ENCODE results near the gene RHBDD2. TPM values are rescaled to one million over a fixed set of nuclear protein-coding genes. Genes with fewer than 3 reads are reported as not detected.

The RHBDD2 gene
- total and polyA plus RNA-seq, 2 donors (not counting 3 experiments of a cell fraction or from before 2014, with no cell fraction given): 36.7 to 99.2 TPM

DNA sequence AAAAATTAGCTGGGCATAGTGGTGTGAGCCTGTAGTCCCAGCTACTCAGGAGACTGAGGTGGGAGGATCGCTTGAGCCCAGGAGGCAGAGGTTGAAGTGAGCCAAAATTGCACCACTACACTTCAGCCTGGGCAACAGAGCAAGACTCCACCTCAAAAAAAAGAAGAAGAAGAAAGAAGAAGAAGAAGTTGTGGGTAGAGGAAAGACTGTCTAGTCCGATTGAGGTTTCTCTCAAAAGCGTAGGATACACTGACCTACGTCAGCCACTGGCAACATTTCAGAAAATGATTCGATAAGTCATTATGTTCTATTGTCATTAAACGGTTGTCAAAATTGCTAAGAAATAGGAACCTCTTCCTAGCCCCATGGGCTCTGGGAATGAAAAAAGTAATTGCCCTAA lies 22.3 kb upstream of the RHBDD2 start:
- Histone ChIP-seq H3K9ac (replicated peaks; ENCODE audit: extremely low read depth, insufficient read depth, low read length) (no peak overlapping the region), H3K4me1 (ENCODE audit: control insufficient read depth, extremely low read depth, insufficient read depth, low read length) (no peaks in the 10 kb centered on the region), H3K36me3 (ENCODE audit: control insufficient read depth in 2 of 2, extremely low read depth in 1 of 2, insufficient read depth in 2 of 2, low read length in 2 of 2) (no peaks in the 10 kb centered on the region), H3K4me2 (ENCODE audit: insufficient read depth, low read length) (no peak overlapping the region), H3K9me3 (replicated peaks; ENCODE audit: control insufficient read depth, insufficient read depth, low read length) (no peaks in the 10 kb centered on the region), H3K9me1 (replicated peaks; ENCODE audit: control insufficient read depth, extremely low read depth, insufficient read depth, low read length) (no peaks in the 10 kb centered on the region), H3K79me2 (ENCODE audit: control insufficient read depth, insufficient read depth, low read length) (no peaks in the 10 kb centered on the region), H4K20me1 (replicated peaks; ENCODE audit: control insufficient read depth, extremely low read depth, insufficient read depth, low read length) (no peaks in the 10 kb centered on the region), H2AFZ (ENCODE audit: low read depth, low read length) (no peak overlapping the region), H3K27me3 (ENCODE audit: control insufficient read depth in 2 of 2, insufficient read depth in 2 of 2, low read length in 2 of 2) (no peaks in the 10 kb centered on the region), H3K27ac (ENCODE audit: insufficient read depth, low read depth, low read length) (no peak overlapping the region), H3K4me3 (replicated peaks in 1 of 3; ENCODE audit: insufficient read depth in 1 of 3, low read depth in 1 of 3, low read length in 3 of 3) (no peak overlapping the region)
- no peak for FAIRE-seq
- ChIA-PET CTCF (no interaction called here), POLR2A (no interaction called here)
- dilution Hi-C loops (cut with MboI; ENCODE audit: extremely low pct_ligation_motif_present, low sequenced_read_pairs): no loop called here
- no peak for DNase-seq (ENCODE audit: low read depth, low spot score)
- intact Hi-C loops (cut with micrococcal nuclease): no loop called here
- TF ChIP-seq, protein P1, sequence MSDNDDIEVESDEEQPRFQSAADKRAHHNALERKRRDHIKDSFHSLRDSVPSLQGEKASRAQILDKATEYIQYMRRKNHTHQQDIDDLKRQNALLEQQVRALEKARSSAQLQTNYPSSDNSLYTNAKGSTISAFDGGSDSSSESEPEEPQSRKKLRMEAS (IDR thresholded peaks at IDR 0.05; ENCODE audit: insufficient read depth, insufficient read length): no peak
- TF ChIP-seq EZH2 (IDR thresholded peaks at IDR 0.05; ENCODE audit: borderline replicate concordance, low read depth, low read length, severe bottlenecking) (no peak), FOS (IDR thresholded peaks at IDR 0.05; ENCODE audit: borderline replicate concordance, insufficient read depth, low read length) (no peak)
- no TSS peak for BruUV-seq (replicated peaks)

DNA sequence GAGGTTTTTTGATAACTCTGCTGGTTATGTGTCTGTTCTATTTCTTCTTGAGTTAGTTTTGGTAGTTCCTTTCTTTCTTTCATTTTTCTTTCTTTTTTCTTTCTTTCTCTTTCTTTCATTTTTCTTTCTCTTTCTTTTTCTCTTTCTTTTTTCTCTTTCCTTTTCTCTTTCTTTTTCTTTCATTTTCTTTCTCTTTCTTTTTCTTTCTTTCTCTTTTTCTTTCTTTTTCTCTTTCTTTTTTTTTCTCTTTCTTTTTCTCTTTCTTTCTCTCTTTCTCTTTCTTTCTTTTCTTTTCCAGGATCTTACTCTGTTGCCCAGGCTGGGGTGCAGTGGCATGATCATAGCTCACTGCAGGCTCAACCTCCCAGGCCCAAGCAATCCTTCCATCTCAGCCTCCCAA lies 20.4 kb upstream of the RHBDD2 start:
- H3K4me2 ChIP-seq (ENCODE audit: insufficient read depth, low read length): no peak overlapping the region
- no peaks in the 10 kb centered on the region for H3K9me1 ChIP-seq (replicated peaks; ENCODE audit: control insufficient read depth, extremely low read depth, insufficient read depth, low read length)
- H3K27ac ChIP-seq (ENCODE audit: insufficient read depth, low read depth, low read length): no peak overlapping the region
- no peak overlapping the region for H2AFZ ChIP-seq (ENCODE audit: low read depth, low read length)
- H3K4me1 ChIP-seq (ENCODE audit: control insufficient read depth, extremely low read depth, insufficient read depth, low read length): no peaks in the 10 kb centered on the region
- H3K9me3 ChIP-seq (replicated peaks; ENCODE audit: control insufficient read depth, insufficient read depth, low read length): no peaks in the 10 kb centered on the region
- TF ChIP-seq GATA2 (IDR thresholded peaks at IDR 0.05; ENCODE audit: insufficient read depth, insufficient read length, low read depth, low read length) (no peak), FOS (IDR thresholded peaks at IDR 0.05; ENCODE audit: borderline replicate concordance, insufficient read depth, low read length) (no peak), POLR2A (IDR thresholded peaks at IDR 0.05; ENCODE audit: low read depth, low read length) (no peak), JUN (IDR thresholded peaks at IDR 0.05; ENCODE audit: borderline replicate concordance, insufficient read depth, insufficient read length, low read depth) (no peak)
- TF ChIP-seq, protein P1 (IDR thresholded peaks at IDR 0.05; ENCODE audit: insufficient read depth, insufficient read length): no peak
- TF ChIP-seq, protein P2, sequence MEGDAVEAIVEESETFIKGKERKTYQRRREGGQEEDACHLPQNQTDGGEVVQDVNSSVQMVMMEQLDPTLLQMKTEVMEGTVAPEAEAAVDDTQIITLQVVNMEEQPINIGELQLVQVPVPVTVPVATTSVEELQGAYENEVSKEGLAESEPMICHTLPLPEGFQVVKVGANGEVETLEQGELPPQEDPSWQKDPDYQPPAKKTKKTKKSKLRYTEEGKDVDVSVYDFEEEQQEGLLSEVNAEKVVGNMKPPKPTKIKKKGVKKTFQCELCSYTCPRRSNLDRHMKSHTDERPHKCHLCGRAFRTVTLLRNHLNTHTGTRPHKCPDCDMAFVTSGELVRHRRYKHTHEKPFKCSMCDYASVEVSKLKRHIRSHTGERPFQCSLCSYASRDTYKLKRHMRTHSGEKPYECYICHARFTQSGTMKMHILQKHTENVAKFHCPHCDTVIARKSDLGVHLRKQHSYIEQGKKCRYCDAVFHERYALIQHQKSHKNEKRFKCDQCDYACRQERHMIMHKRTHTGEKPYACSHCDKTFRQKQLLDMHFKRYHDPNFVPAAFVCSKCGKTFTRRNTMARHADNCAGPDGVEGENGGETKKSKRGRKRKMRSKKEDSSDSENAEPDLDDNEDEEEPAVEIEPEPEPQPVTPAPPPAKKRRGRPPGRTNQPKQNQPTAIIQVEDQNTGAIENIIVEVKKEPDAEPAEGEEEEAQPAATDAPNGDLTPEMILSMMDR (IDR thresholded peaks at IDR 0.05; ENCODE audit: extremely low read depth in 1 of 2, insufficient read depth in 1 of 2, low read depth in 1 of 2, low read length in 2 of 2): no peak
- H3K9ac ChIP-seq (replicated peaks; ENCODE audit: extremely low read depth, insufficient read depth, low read length): no peak overlapping the region
- H3K4me3 ChIP-seq (replicated peaks in 1 of 3; ENCODE audit: insufficient read depth in 1 of 3, low read depth in 1 of 3, low read length in 3 of 3): no peak overlapping the region
- dilution Hi-C loops (cut with MboI; ENCODE audit: extremely low pct_ligation_motif_present, low sequenced_read_pairs): no loop called here
- BruUV-seq (replicated peaks): no TSS peak
- H3K27me3 ChIP-seq (ENCODE audit: control insufficient read depth in 2 of 2, insufficient read depth in 2 of 2, low read length in 2 of 2): no peaks in the 10 kb centered on the region
- intact Hi-C loops (cut with micrococcal nuclease): no loop called here
- DNase-seq (ENCODE audit: low read depth, low spot score) (no peak), FAIRE-seq (no peak)
- ChIA-PET CTCF (no interaction called here), POLR2A (no interaction called here)
- no peaks in the 10 kb centered on the region for H4K20me1 ChIP-seq (replicated peaks; ENCODE audit: control insufficient read depth, extremely low read depth, insufficient read depth, low read length)
- H3K79me2 ChIP-seq (ENCODE audit: control insufficient read depth, insufficient read depth, low read length): no peaks in the 10 kb centered on the region
- no peaks in the 10 kb centered on the region for H3K36me3 ChIP-seq (ENCODE audit: control insufficient read depth in 2 of 2, extremely low read depth in 1 of 2, insufficient read depth in 2 of 2, low read length in 2 of 2)
